Brain microvascular endothelial cell (primary cell): ENCODE measurements around the gene CSF1R.

Experiments
- DNase-seq: peaks from one replicate; pipeline ENCODE4 v3.0.0-alpha.2; 2020
- H3K27ac ChIP-seq: fragments of 250-450 bp; sonication (Bioruptor Pico); 2 replicates; pipeline ENCODE4 v1.5.1; 2020; ENCODE audit warnings: mild to moderate bottlenecking, moderate library complexity
- H3K27me3 ChIP-seq: fragments of 250-450 bp; sonication (Bioruptor Pico); replicated peaks from 2 replicates; pipeline ENCODE4 v1.5.1; 2020; ENCODE audit warnings: mild to moderate bottlenecking
- H3K36me3 ChIP-seq: fragments of 250-450 bp; sonication (Bioruptor Pico); replicated peaks from 2 replicates; pipeline ENCODE4 v1.5.1; 2020; ENCODE audit warnings: mild to moderate bottlenecking
- H3K4me3 ChIP-seq: 2 replicates; pipeline ENCODE4 v1.5.1; 2011; ENCODE audit warnings: low read depth, mild to moderate bottlenecking, control low read depth, low read length, moderate library complexity
- CTCF ChIP-seq: IDR thresholded peaks from 2 replicates; pipeline ENCODE4 v1.5.1; 2011; ENCODE audit warnings: low read depth, mild to moderate bottlenecking, moderate library complexity, low read length, control low read depth, inconsistent platforms; ENCODE audit errors: missing control alignments
- in situ Hi-C: cut with HindIII; loops from 2 replicates; pipeline ENCODE4 v1.10.0; 2017; ENCODE audit warnings: low sequenced_read_pairs, low pct_ligation_motif_present

CSF1R gene

GRCh38 chr5:150114773-150115408, 28.5 kb upstream of the CSF1R start:
- H3K36me3 ChIP-seq, result peaks cover 58% of the 10 kb centered on the region
- no peaks in the 10 kb centered on the region for H3K27me3 ChIP-seq
- no peak overlapping the region for H3K4me3 ChIP-seq
- no peak for DNase-seq
- in situ Hi-C loops, result no loop called here
- no peak overlapping the region for H3K27ac ChIP-seq
- TF ChIP-seq CTCF, result no peak

DNA sequence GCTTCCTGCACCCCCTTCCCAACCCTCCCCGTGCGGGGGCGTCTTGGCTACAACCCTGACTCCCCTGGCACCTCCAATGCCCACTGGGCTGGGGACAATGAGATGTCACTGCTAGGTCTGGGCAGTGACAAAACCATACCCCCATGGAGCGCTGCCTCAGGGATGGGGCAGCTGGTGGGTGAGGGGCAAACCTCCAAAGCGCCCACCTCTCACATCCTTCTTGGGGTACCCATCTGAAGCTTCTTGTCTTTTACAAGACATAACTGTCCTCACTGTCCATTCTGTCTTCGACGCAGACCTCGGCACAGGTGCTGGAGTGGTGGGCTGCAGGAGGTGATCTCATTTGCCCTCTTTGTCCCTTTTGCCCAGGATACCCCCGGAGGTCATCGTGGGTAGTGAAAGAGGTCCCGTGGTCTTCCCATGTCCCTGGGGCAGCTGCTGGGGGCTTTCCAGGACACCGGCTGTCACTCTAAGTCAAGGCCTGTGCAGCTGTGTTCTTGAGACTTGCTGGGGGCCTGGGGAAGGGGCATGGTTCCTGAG, 27.8 kb upstream of the CSF1R start:
- Histone ChIP-seq H3K27ac (no peak overlapping the region), H3K36me3 (peaks cover 51% of the 10 kb centered on the region), H3K27me3 (no peaks in the 10 kb centered on the region), H3K4me3 (no peak overlapping the region)
- TF ChIP-seq CTCF, result peak; percentile 25
- no peak for DNase-seq
- in situ Hi-C loops, result no loop called here

GRCh38 chr5:150113047-150113744, 26.8 kb upstream of the CSF1R start:
- no peak for DNase-seq
- no peaks in the 10 kb centered on the region for H3K27me3 ChIP-seq
- H3K4me3 ChIP-seq, result no peak overlapping the region
- in situ Hi-C loops, result no loop called here
- H3K27ac ChIP-seq, result peak overlapping the region; percentile 65
- peaks cover 41% of the 10 kb centered on the region for H3K36me3 ChIP-seq
- TF ChIP-seq CTCF, result no peak

- Histone ChIP-seq H3K27ac (peak overlapping the region; percentile 65), H3K4me3 (no peak overlapping the region), H3K27me3 (no peaks in the 10 kb centered on the region), H3K36me3 (peaks cover 34% of the 10 kb centered on the region)
- TF ChIP-seq CTCF, result no peak
- peak; percentile 83 for DNase-seq
- in situ Hi-C loops, result no loop called here
These were observed 26.1 kb upstream of the CSF1R start for GRCh38 chr5:150112201-150113046.

- Histone ChIP-seq H3K27ac (no peak overlapping the region), H3K36me3 (peaks cover 22% of the 10 kb centered on the region), H3K27me3 (no peaks in the 10 kb centered on the region), H3K4me3 (no peak overlapping the region)
- no peak for DNase-seq
- TF ChIP-seq CTCF, result no peak
- in situ Hi-C loops, result no loop called here
These were observed 24.8 kb upstream of the CSF1R start for GRCh38 chr5:150111122-150111521.
